Keratinocyte (primary cell): ENCODE measurements around the gene LPCAT1.

Experiments
- CTCF ChIP-seq, 3 experiments: IDR thresholded peaks in 1 of 3; conservative IDR thresholded peaks in 1 of 3; optimal IDR thresholded peaks in 1 of 3; 2 replicates in 2 of 3; 3 replicates in 1 of 3; pipeline versions ENCODE3 to v1.5.1; 2011; ENCODE audit warnings: low read length in 3 of 3, mild to moderate bottlenecking in 3 of 3, moderate library complexity in 2 of 3, control low read depth in 1 of 3, inconsistent platforms in 1 of 3; ENCODE audit not compliant: insufficient read depth in 2 of 3; ENCODE audit errors: extremely low read depth in 1 of 3
- EZH2 ChIP-seq: IDR thresholded peaks from one replicate; pipeline ENCODE4 v1.6.1; 2012; ENCODE audit warnings: inconsistent platforms, mild to moderate bottlenecking, low read length, moderate library complexity

GRCh38 chr5:1501372-1502045 is 22.3 kb downstream of the LPCAT1 start:
- TF ChIP-seq EZH2 (no peak), CTCF (optimal IDR thresholded peaks at IDR 0.05 in 1 of 3, IDR thresholded peaks at IDR 0.05 in 1 of 3, conservative IDR thresholded peaks at IDR 0.05 in 1 of 3; ENCODE audit: extremely low read depth in 1 of 3, insufficient read depth in 2 of 3, low read length in 3 of 3) (no peak)
